Measurements from ENCODE around the gene TEX101. TPM values are rescaled to one million over a fixed set of nuclear protein-coding genes. Genes with fewer than 3 reads are reported as not detected.

Gene TEX101
- polyA plus RNA-seq, 1 donor = not detected

- DNase-seq = no peak
Observed at GRCh38 chr19:43447655-43448054, 33.0 kb downstream of the TEX101 start.

- DNase-seq = no peak
Observed at GRCh38 chr19:43450545-43450997, 35.9 kb downstream of the TEX101 start.

- no peak for DNase-seq
Observed at GRCh38 chr19:43452582-43452981, 37.9 kb downstream of the TEX101 start.

GRCh38 chr19:43454031-43454430, 39.3 kb downstream of the TEX101 start:
- no peak for DNase-seq

GRCh38 chr19:43455321-43456113, 40.8 kb downstream of the TEX101 start:
- DNase-seq = no peak

DNA sequence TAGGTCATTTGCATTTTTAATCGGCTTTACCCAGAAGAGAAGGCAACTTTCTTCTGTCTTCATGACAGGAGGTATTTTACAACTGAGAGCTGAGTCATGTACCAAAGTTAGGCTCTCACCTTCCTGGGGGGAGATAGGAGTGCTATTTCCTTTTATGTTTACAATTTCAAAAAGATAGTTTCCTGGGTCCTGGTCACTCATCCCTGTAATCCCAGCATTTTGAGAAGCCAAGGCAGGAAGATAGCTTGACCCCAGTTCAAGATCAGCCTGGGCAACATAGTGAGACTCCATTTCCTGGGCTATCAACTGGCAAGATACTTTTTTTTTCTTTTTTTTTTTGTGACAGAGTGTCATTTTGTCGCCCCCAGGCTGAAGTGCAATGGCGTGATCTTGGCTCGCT, 43.1 kb downstream of the TEX101 start:
- DNase-seq = no peak

GRCh38 chr19:43460362-43461016, 45.8 kb downstream of the TEX101 start:
- no peak for DNase-seq

- no peak for DNase-seq
Observed at GRCh38 chr19:43461303-43461702, 46.6 kb downstream of the TEX101 start.

DNA sequence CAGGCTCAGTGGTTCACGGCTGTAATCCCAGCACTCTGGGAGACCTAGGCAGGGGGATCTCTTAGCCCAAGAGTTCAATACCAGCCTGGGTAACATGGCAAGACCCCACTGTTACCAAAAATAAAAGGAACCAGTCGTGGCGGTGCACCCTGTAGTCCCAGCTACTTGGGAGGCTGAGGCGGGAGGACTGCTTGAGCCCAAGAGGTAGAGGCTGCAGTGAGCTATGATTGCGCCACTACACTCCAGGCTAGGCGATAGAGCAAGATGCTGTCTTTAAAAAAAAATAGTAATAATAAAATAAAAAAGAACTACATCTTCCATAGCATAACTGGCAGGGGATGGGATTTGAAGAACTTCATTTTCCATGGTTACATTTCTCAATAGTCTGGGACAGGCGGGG, 47.7 kb downstream of the TEX101 start:
- DNase-seq = no peak

- DNase-seq = no peak
Observed at GRCh38 chr19:43462785-43463380, 48.2 kb downstream of the TEX101 start.

- DNase-seq = peak; percentile 91
Observed at GRCh38 chr19:43463381-43464133, 48.9 kb downstream of the TEX101 start.

GRCh38 chr19:43464134-43464775, 49.6 kb downstream of the TEX101 start:
- DNase-seq = no peak

- DNase-seq = no peak
Observed at GRCh38 chr19:43465468-43466120, 50.9 kb downstream of the TEX101 start, which contains the start of gene LYPD3. Gene LYPD3 (minus strand): TSS chr19:43465608. CDS start chr19:43465571, 37 bp downstream.

DNA sequence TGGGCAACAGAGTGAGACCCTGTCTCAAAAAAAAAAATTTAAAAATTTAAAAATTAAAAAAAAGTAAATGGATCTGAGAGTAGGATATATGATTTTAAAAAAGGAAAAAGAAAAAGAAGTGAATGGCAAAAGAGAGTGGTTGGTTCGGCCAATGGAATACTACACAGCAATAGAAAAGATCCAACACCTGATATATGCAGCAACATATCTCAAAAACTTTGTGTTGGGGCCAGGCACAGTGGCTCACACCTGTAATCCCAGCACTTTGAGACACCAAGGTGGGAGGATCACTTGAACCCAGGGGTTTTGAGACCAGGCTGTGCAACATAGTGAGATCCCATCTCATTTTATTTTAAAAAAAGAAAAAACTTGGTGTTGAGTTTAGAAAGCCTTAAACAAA, 52.1 kb downstream of the TEX101 start:
- DNase-seq = no peak

GRCh38 chr19:43467276-43467675, 52.6 kb downstream of the TEX101 start:
- DNase-seq = no peak

- DNase-seq = no peak
Observed at GRCh38 chr19:43467730-43468129, 53.0 kb downstream of the TEX101 start.

Other genes with a start within 250 kb of the TEX101 start
- gene PSG5, start 228.4 kb upstream of the TEX101 start, polyA plus RNA-seq (ENCODE audit: insufficient read length) = 0.12 TPM
- 0.42 TPM for gene PSG4, start 209.3 kb upstream of the TEX101 start, polyA plus RNA-seq (ENCODE audit: insufficient read length)
- not detected for gene PSG9, start 145.4 kb upstream of the TEX101 start, polyA plus RNA-seq (ENCODE audit: insufficient read length)
- 0.20 TPM for gene CD177, start 61.2 kb upstream of the TEX101 start, polyA plus RNA-seq (ENCODE audit: insufficient read length)
- gene LYPD3, start 50.7 kb downstream of the TEX101 start, polyA plus RNA-seq (ENCODE audit: insufficient read length) = 1.1 TPM
- 7.8 TPM for gene PHLDB3, start 89.9 kb downstream of the TEX101 start, polyA plus RNA-seq (ENCODE audit: insufficient read length)
- gene ETHE1, start 112.3 kb downstream of the TEX101 start, polyA plus RNA-seq (ENCODE audit: insufficient read length) = 25.4 TPM
- 1.6 TPM for gene ZNF575, start 118.3 kb downstream of the TEX101 start, polyA plus RNA-seq (ENCODE audit: insufficient read length)
- 58.6 TPM for gene XRCC1, start 160.6 kb downstream of the TEX101 start, polyA plus RNA-seq (ENCODE audit: insufficient read length)
- 19.2 TPM for gene PINLYP, start 160.9 kb downstream of the TEX101 start, polyA plus RNA-seq (ENCODE audit: insufficient read length)
- gene IRGQ, start 181.2 kb downstream of the TEX101 start, polyA plus RNA-seq (ENCODE audit: insufficient read length) = 19.5 TPM
- 11.6 TPM for gene ZNF576, start 181.7 kb downstream of the TEX101 start, polyA plus RNA-seq (ENCODE audit: insufficient read length)
- gene SRRM5, start 197.2 kb downstream of the TEX101 start, polyA plus RNA-seq (ENCODE audit: insufficient read length) = 1.1 TPM
- gene ZNF428, start 204.7 kb downstream of the TEX101 start, polyA plus RNA-seq (ENCODE audit: insufficient read length) = 72.8 TPM
- gene CADM4, start 225.0 kb downstream of the TEX101 start, polyA plus RNA-seq (ENCODE audit: insufficient read length) = 43.0 TPM

All from left kidney (tissue), 2 donors.